ENCODE measurements around the gene EHMT1.
"Not testable (repeated sequence)": the region's sequence is repeated elsewhere in the genome, so short reads cannot be mapped to it uniquely, and the experiment has no call there.

EHMT1 gene

DNA sequence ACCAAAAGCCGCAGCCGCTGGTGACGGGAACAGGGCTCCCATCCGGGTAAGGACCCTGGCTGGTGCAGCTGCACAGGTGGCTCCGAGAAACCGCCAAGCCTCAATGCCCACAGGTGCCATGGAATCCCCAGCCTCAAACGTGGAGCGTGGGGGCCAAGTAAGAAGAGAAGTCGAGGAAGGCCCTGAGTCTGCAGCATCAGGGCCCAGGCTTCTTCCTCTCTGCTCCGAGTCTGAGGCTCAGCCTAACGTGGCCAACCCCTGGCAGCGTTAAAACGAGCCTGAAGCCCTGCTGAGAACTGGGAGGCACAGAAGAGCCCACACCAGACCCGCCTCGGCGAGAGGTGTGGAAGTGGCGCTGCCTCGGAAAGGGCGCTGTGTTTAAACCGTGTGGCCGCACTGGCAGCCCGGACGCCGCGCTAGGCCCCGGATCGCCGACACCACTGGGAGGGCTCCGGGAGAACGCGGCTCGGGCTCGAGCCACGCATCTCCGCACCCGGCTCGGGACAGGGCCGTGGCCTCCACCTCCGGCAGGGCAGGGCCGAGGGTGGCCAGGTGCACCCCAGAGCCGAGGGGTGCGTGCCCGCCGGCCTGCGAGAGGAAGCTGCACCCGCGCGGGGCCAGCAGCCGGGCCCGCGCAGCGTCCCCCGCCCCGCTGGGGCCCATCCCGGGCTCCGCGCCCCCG is 29.2 kb upstream of the EHMT1 start:
- no peak for DNase-seq
- intact Hi-C loops (cut with DNase I) = loop anchor here (5.0 kb wide), 1 partner anchor 37 kb away; the partner anchor contains the start of genes MRPL41 and PNPLA7

DNA sequence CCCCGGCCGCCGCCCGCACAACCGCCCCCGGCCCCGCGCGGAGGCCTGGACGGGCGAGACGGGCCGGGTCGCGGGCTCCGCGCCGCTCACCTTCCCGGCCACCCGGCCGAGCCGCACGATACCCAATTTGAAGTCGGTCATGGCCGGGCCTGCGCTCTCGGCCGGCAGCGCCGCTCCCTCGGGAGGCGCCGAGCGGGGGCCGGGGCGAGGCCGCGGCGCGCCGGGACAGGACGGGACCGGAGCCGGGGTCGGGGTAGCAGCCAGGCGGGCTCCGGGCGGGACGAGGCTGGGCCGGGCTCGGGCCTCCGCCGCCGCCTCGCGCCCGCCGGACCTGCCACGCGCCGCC is 28.7 kb upstream of the EHMT1 start:
- intact Hi-C loops (cut with DNase I) = loop anchor here (5.0 kb wide), 1 partner anchor 38 kb away; the partner anchor contains the start of genes MRPL41 and PNPLA7
- no peak for DNase-seq

GRCh38 chr9:137590469-137591383 is 28.1 kb upstream of the EHMT1 start, which contains the start of gene ZMYND19:
Gene ZMYND19, minus strand, starts transcription at chr9:137590512. Its CDS starts 249 bp downstream, at chr9:137590263.
- peak in 41 of 42 donors; percentile 51 to 91 (median 84) for DNase-seq
- intact Hi-C loops (cut with DNase I) = loop anchor here (5.0 kb wide), 1 partner anchor 38 kb away; the partner anchor contains the start of genes MRPL41 and PNPLA7

- intact Hi-C loops (cut with DNase I) = loop anchor here (5.0 kb wide), 1 partner anchor 40 kb away; the partner anchor contains the start of genes MRPL41 and PNPLA7
- DNase-seq = peak in 40 of 42 donors; percentile 49 to 93 (median 76)
These were observed 26.0 kb upstream of the EHMT1 start for GRCh38 chr9:137592767-137593166.

GRCh38 chr9:137593176-137593575 is 25.6 kb upstream of the EHMT1 start:
- DNase-seq = peak in 1 of 42 donors; percentile 54
- intact Hi-C loops (cut with DNase I) = loop anchor here (5.0 kb wide), 1 partner anchor 41 kb away; the partner anchor contains the start of genes MRPL41 and PNPLA7

- DNase-seq; intact Hi-C loops (cut with DNase I): not testable (repeated sequence)
These were observed 22.2 kb upstream of the EHMT1 start for GRCh38 chr9:137596577-137596976.

- intact Hi-C loops (cut with DNase I) = no loop called here
These were observed 19.9 kb upstream of the EHMT1 start for GRCh38 chr9:137598943-137599342.

GRCh38 chr9:137602661-137603060 is 16.1 kb upstream of the EHMT1 start:
- DNase-seq = no peak
- intact Hi-C loops (cut with DNase I) = no loop called here

More at GRCh38 chr9:137598943-137599342, 19.9 kb upstream of the EHMT1 start:
- DNase-seq = no peak

DNA sequence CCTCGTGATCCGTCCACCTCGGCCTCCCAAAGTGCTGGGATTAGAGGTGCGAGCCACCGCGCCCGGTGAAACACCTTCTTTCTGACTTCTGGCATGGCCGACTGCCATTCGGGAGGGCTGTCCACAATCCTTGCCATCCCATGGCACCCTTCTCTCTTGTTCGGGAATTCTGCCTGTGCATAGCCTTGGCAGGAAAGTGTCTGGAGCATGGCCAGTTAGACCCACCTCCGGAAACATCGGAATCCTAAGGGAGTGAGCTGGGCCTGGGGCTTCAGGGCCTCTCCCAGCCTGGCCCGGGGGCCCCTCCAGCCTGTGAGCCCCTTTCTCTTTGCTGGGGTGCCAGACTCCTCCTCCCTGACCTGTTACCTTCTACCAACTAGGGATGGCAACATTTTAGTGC is 14.9 kb upstream of the EHMT1 start:
- intact Hi-C loops (cut with DNase I) = no loop called here
- no peak for DNase-seq

GRCh38 chr9:137604345-137605086 is 14.3 kb upstream of the EHMT1 start:
- peak in 1 of 42 donors; percentile 53 for DNase-seq
- intact Hi-C loops (cut with DNase I) = no loop called here

GRCh38 chr9:137605121-137606004 is 13.4 kb upstream of the EHMT1 start, which contains the start of gene ARRDC1:
Gene ARRDC1, plus strand, starts transcription at chr9:137605686. Its CDS starts 32 bp downstream, at chr9:137605718.
- DNase-seq = peak; percentile 62 to 97 (median 91)
- intact Hi-C loops (cut with DNase I) = no loop called here

DNA sequence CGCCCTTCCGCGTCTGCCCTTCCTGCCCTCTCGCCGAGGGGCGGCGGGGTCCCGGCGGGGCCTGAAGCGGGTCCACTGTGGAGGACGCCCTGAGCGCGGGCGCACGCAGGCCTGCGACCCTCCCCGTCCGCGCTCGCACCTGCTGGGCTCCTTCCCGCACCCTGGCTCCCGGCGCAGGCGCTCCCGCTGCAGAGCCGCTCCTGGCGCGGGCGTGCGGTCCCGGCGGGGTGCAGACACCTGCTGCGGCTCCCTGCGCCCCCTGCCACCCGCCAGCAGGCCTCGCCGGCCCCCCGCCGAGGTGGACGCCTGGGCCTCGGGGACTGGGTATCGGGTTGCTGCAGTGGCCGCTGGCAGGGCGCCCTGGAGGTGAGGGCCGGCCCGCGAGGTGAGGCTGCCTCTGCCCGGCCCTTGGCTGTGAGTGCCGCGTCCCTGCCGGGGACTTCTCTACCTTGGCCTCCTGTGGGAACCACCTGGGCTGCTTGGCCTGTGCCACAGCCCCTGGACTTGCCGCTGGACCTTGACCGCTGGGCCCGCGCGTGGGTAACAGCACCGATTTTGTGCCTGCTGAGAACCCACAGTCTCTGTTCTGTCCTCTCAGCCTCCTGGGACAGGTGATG is 12.7 kb upstream of the EHMT1 start:
- intact Hi-C loops (cut with DNase I) = no loop called here
- DNase-seq = peak in 17 of 42 donors; percentile 11 to 64 (median 53)

GRCh38 chr9:137606734-137607138 is 12.1 kb upstream of the EHMT1 start:
- intact Hi-C loops (cut with DNase I) = no loop called here

GRCh38 chr9:137607141-137607857 is 11.5 kb upstream of the EHMT1 start:
- no peak for DNase-seq
- intact Hi-C loops (cut with DNase I) = no loop called here

More at GRCh38 chr9:137606734-137607138, 12.1 kb upstream of the EHMT1 start:
- DNase-seq = no peak

- intact Hi-C loops (cut with DNase I) = no loop called here
- no peak for DNase-seq
These were observed 7.9 kb upstream of the EHMT1 start for GRCh38 chr9:137610944-137611343.
